ENCODE data around the gene CARHSP1.
A peak's percentile ranks its signal among the peaks of the same experiment; 100 is the strongest.

Gene CARHSP1

DNA sequence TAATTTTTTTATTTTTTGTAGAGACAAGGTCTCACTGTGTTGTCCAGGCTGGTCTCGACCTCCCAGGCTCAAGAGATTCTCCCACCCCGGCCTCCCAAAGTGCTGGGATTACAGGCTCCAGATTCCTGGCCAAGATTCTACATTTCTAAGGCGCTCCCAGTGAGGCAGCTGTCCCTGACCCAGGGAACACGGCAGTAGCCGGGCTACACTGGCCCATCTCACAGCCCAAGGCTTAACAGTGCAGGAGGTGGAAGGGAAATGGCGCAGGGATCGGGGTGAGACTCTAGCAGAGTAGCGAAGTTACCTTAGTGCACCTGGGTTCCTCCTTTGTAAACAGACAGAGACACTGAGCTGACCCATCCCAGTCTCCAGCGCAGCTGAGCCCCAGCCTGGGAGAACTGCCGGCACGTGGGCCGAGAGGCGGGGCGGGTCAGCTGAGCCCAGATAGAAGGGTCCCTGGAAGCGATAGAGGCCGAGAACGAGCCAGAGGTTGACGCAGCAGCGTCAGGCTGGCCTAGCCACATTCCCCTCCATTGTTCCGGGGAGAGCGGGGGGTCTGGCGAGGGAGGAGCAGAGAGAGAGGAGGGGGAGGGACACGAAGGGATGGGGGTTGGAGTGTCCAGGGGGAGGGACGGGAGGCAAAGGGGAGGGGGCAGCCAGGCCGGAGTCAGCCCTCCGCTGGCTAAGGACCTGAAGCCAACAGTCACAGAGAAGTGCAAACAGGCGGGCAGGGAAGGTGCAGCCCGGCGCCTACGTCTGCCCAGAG, 2.5 kb downstream of the CARHSP1 start:
- H3K4me2 ChIP-seq (ENCODE audit: low read length): no peak overlapping the region
- H3K79me2 ChIP-seq: peaks cover 4% of the 10 kb centered on the region
- H2AFZ ChIP-seq: peak overlapping the region; percentile 8
- H3K4me1 ChIP-seq: peaks cover 7% of the 10 kb centered on the region
- H3K9me3 ChIP-seq (ENCODE audit: control insufficient read depth, low read length): no peaks in the 10 kb centered on the region
- peak overlapping the region; percentile 7 for H3K27ac ChIP-seq
- no peak overlapping the region for H3K9ac ChIP-seq
- no peak overlapping the region for H3K4me3 ChIP-seq (ENCODE audit: low read depth, low read length)
- no peaks in the 10 kb centered on the region for H3K27me3 ChIP-seq (ENCODE audit: control insufficient read depth, insufficient read depth, low read length)
- no peaks in the 10 kb centered on the region for H3K36me3 ChIP-seq (ENCODE audit: control insufficient read depth, insufficient read depth, low read length)
- TF ChIP-seq, protein P1, sequence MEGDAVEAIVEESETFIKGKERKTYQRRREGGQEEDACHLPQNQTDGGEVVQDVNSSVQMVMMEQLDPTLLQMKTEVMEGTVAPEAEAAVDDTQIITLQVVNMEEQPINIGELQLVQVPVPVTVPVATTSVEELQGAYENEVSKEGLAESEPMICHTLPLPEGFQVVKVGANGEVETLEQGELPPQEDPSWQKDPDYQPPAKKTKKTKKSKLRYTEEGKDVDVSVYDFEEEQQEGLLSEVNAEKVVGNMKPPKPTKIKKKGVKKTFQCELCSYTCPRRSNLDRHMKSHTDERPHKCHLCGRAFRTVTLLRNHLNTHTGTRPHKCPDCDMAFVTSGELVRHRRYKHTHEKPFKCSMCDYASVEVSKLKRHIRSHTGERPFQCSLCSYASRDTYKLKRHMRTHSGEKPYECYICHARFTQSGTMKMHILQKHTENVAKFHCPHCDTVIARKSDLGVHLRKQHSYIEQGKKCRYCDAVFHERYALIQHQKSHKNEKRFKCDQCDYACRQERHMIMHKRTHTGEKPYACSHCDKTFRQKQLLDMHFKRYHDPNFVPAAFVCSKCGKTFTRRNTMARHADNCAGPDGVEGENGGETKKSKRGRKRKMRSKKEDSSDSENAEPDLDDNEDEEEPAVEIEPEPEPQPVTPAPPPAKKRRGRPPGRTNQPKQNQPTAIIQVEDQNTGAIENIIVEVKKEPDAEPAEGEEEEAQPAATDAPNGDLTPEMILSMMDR (IDR thresholded peaks at IDR 0.05): no peak

DNA sequence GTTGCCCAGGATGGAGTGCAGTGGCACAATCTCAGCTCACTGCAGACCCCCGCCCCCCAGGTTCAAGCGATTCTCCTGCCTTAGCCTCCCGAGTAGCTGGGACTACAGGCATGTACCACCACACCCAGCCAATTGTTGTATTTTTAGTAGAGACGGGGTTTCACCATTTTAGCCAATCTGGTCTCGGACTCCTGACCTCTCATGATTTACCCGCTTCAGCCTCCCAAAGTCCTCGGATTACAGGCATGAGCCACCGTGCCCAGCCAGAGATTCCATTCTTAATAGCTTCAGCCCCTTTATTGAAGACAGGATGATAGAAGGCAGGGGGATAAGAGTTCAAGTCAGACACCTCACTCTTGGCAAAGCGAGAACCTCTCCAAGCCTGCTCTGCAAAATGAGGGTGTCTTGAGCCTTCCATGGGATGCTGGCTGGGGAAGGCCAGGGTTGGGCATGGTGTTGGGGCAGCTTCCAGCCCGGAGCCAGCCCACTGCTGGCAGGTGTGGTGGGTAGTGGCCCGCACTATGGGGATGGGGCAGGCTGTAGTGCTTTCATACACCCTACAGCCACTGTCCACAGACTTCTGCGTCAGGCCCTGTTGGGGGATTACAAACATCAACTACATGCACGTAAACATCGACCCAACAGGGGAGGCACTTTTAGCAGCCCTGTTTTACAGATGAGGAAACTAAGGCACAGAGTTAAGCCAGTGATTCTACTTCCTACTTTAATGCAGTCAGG, 3.5 kb downstream of the CARHSP1 start:
- no peaks in the 10 kb centered on the region for H3K27me3 ChIP-seq (ENCODE audit: control insufficient read depth, insufficient read depth, low read length)
- no peak overlapping the region for H2AFZ ChIP-seq
- no peaks in the 10 kb centered on the region for H3K36me3 ChIP-seq (ENCODE audit: control insufficient read depth, insufficient read depth, low read length)
- H3K79me2 ChIP-seq: peaks cover 4% of the 10 kb centered on the region
- no peak overlapping the region for H3K4me2 ChIP-seq (ENCODE audit: low read length)
- TF ChIP-seq, protein P1 (IDR thresholded peaks at IDR 0.05): no peak
- no peaks in the 10 kb centered on the region for H3K9me3 ChIP-seq (ENCODE audit: control insufficient read depth, low read length)
- H3K27ac ChIP-seq: peak overlapping the region; percentile 12
- H3K4me3 ChIP-seq (ENCODE audit: low read depth, low read length): no peak overlapping the region
- H3K4me1 ChIP-seq: peaks cover 7% of the 10 kb centered on the region
- H3K9ac ChIP-seq: no peak overlapping the region

DNA sequence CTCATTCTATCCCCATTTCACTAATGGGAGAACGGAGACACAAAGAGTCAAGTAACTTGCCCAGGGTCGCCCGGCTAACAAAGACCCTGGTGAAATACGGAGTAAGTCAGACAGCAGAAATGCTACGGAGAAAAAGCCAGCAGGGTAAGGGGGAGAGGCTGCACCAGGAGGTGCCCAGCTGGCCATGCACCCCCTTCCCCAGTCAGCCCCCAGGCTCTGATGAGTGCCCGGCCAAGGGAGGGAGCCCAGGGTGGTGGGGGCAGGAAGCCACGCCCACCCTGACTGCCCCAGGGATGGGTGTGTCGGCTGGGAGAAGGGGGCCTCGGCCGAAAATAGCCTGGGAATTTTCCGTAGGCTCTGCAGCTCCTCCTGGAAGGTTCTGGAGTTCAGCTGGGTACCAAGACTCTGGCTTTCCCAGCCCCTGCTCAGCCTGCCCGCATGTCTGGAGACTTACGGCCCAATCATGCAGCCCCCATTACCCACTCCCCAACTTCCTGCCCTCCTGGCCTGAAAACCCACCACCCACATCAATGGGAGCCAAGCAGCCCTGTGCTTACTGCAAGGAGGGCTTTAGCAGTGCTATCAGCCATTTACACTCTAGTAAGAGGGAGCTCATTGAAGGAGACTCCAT, 4.2 kb downstream of the CARHSP1 start:
- Histone ChIP-seq H3K36me3 (ENCODE audit: control insufficient read depth, insufficient read depth, low read length) (no peaks in the 10 kb centered on the region), H3K9ac (no peak overlapping the region), H2AFZ (no peak overlapping the region), H3K27me3 (ENCODE audit: control insufficient read depth, insufficient read depth, low read length) (no peaks in the 10 kb centered on the region), H3K79me2 (peaks cover 4% of the 10 kb centered on the region), H3K4me2 (ENCODE audit: low read length) (no peak overlapping the region), H3K9me3 (ENCODE audit: control insufficient read depth, low read length) (no peaks in the 10 kb centered on the region), H3K4me1 (peaks cover 7% of the 10 kb centered on the region), H3K27ac (peak overlapping the region; percentile 12), H3K4me3 (ENCODE audit: low read depth, low read length) (no peak overlapping the region)
- TF ChIP-seq, protein P1 (IDR thresholded peaks at IDR 0.05): no peak

DNA sequence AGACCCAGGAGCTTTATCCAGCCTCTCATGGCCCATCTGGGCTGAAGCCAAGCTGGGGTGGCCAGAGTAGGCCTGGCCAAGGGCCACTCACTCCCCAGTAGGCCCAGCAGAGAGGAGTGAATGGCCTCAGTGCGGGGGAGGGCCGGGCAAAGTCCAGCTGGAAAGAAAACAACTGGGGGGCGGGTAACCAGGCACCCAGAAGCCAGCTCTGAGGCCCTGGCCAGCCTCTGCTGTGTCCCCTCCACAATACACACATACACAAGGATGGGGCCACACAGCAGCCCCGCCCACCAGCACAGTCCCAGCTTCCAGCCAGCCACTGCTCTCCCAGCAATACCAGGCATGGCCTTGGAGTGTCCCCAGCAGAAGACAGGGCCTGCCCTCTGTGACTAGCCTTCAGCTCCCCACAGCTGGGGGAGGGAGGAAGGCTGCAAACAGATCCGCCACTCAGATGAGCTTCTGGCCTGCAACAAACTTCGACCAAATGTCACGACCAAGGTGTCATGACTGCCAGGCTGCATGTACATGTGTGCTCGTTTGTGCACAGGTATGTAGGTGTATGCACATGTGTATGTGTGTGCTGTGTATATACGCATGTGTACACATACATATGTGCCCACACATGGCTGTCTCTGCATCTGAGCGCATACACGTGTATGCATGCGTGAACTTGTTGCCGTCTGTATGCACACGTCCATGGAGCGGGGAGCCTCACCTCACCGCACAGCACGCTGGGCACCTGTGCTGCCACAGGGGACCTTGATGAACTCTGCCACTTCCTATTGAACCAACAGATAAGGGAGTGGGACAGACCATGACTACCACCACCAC, 5.0 kb downstream of the CARHSP1 start:
- Histone ChIP-seq H3K4me1 (peaks cover 7% of the 10 kb centered on the region), H3K36me3 (ENCODE audit: control insufficient read depth, insufficient read depth, low read length) (no peaks in the 10 kb centered on the region), H3K27me3 (ENCODE audit: control insufficient read depth, insufficient read depth, low read length) (no peaks in the 10 kb centered on the region), H3K79me2 (peaks cover 4% of the 10 kb centered on the region), H3K4me2 (ENCODE audit: low read length) (no peak overlapping the region), H3K9ac (no peak overlapping the region), H2AFZ (no peak overlapping the region), H3K9me3 (ENCODE audit: control insufficient read depth, low read length) (no peaks in the 10 kb centered on the region), H3K27ac (no peak overlapping the region), H3K4me3 (ENCODE audit: low read depth, low read length) (no peak overlapping the region)
- TF ChIP-seq, protein P1 (IDR thresholded peaks at IDR 0.05): no peak
